Spleen (tissue), 11 donors: ENCODE data around the gene RAB29. TPM values are rescaled to one million over a fixed set of nuclear protein-coding genes. Genes with fewer than 3 reads are reported as not detected.
A peak's percentile ranks its signal among the peaks of the same experiment; 100 is the strongest.

Experiments
- DNase-seq: peaks from one replicate; pipeline ENCODE4 v3.0.0-alpha.2; 2020
- H3K27ac ChIP-seq, 8 donors: fragments of 200-600 bp; sonication (generic) in 7 of 8; 1 replicate in 4 of 8; 2 replicates in 4 of 8; pipeline versions ENCODE4 v1.5.0 to v1.8.0; 2016 to 2021; ENCODE audit warnings: inconsistent platforms in 4 of 8, mild to moderate bottlenecking in 4 of 8, moderate library complexity in 1 of 8
- H3K27me3 ChIP-seq, 7 donors: fragments of 200-600 bp; sonication (generic) in 6 of 7; replicated peaks in 1 of 7; 1 replicate in 4 of 7; 2 replicates in 3 of 7; pipeline versions ENCODE4 v1.5.0 to v1.8.0; 2016 to 2021; ENCODE audit warnings: inconsistent platforms in 3 of 7, mild to moderate bottlenecking in 1 of 7
- H3K36me3 ChIP-seq, 6 donors: fragments of 200-600 bp; sonication (generic) in 5 of 6; 1 replicate in 4 of 6; 2 replicates in 2 of 6; pipeline versions ENCODE4 v1.5.0 to v1.8.0; 2016 to 2021; ENCODE audit warnings: inconsistent platforms in 2 of 6
- H3K4me1 ChIP-seq, 6 donors: fragments of 200-600 bp; sonication (generic) in 5 of 6; 1 replicate in 3 of 6; 2 replicates in 3 of 6; pipeline versions ENCODE4 v1.5.0 to v1.8.0; 2016 to 2021; ENCODE audit warnings: inconsistent platforms in 3 of 6
- H3K4me3 ChIP-seq, 8 donors: fragments of 200-600 bp; sonication (generic) in 7 of 8; 1 replicate in 4 of 8; 2 replicates in 4 of 8; pipeline versions ENCODE4 v1.5.0 to v1.8.0; 2016 to 2021; ENCODE audit warnings: inconsistent platforms in 4 of 8, mild to moderate bottlenecking in 4 of 8, moderate library complexity in 2 of 8
- H3K9me3 ChIP-seq, 8 donors: fragments of 200-600 bp; sonication (generic) in 7 of 8; 1 replicate in 4 of 8; 2 replicates in 4 of 8; pipeline versions ENCODE4 v1.5.0 to v1.8.0; 2016 to 2021; ENCODE audit warnings: inconsistent platforms in 4 of 8
- CTCF ChIP-seq, 11 experiments: fragments of 200-600 bp in 7 of 11; fragments of 450-650 bp in 4 of 11; sonication (generic) in 4 of 11; IDR thresholded peaks in 8 of 11; conservative IDR thresholded peaks in 3 of 11; 1 replicate in 7 of 11; 2 replicates in 4 of 11; pipeline versions ENCODE4 v1.4.0 to v1.8.0; 2016 to 2021; ENCODE audit warnings: antibody characterized with exemption in 11 of 11, inconsistent platforms in 4 of 11, mild to moderate bottlenecking in 1 of 11
- POLR2A ChIP-seq, 3 donors: fragments of 450-650 bp; IDR thresholded peaks; one replicate each; pipeline ENCODE4 v1.5.1; 2017; ENCODE audit warnings: antibody characterized with exemption in 3 of 3, mild to moderate bottlenecking in 1 of 3
- POLR2AphosphoS5 ChIP-seq, 3 donors: sonication (generic); formaldehyde crosslinking; IDR thresholded peaks; one replicate each; pipeline ENCODE4 v1.5.1; 2017; ENCODE audit warnings: antibody characterized with exemption in 3 of 3
- WGBS, 5 donors: extraction: QIAGEN DNeasy Blood & Tissue Kit in 3 of 5; methylation state at CpG; one replicate each; pipeline versions ENCODE4 v1.1.5 to v1.1.7; 2013 to 2018; 5-methylcytosine and 5-hydroxymethylcytosine counted together
- intact Hi-C: fragments of 100-400 bp; cut with DNase I; formaldehyde crosslinking; loops from one replicate; pipeline ENCODE4 v1.15.0; 2023; ENCODE audit warnings: low total_unique reads
- polyA plus RNA-seq, 3 donors: library from polyadenylated mRNA; stranded (reverse); fragments of 200-250 nt; gene quantifications; one replicate each; pipeline ENCODE4 v1.2.1, GENCODE V29; 2013
- total RNA-seq, 7 donors: library from RNA; depleted of rRNA in 3 of 7; stranded (reverse); fragments of >200 nt in 3 of 7; fragmentation: NEBNext Ultra II Directional in 4 of 7; extraction: Animal tissue kit (Norgen Biotek cat#: 25700) in 4 of 7; gene quantifications; one replicate each; pipeline versions ENCODE4 v1.1.0 to v1.2.1, GENCODE V29; 2016 to 2021
- donor health status: healthy with polysubstance abuse.
- donor health status: DM: no; HTN: no; CAD: no; lungs with moderate emphysema.
- donor health status: DM: no; HTN: no; CAD: no.
- donor health status: Bipolar disorder and iron deficiency.
- donor health status: healthy.
- donor health status: DM: no; HTN: no; CAD: no.
- donor health status: DM: yes; HTN: yes; CAD: no.

The RAB29 gene
- total and polyA plus RNA-seq, 10 donors = 16.6 to 49.7 (median 38.5) TPM

GRCh38 chr1:205741681-205742080 is 33.6 kb downstream of the RAB29 start:
- H3K4me3 ChIP-seq = no peak overlapping the region
- no peaks in the 10 kb centered on the region for H3K9me3 ChIP-seq
- peaks cover 0 to 26% (median 0%) of the 10 kb centered on the region in 6 donors for H3K36me3 ChIP-seq
- peaks cover 7 to 88% (median 46%) of the 10 kb centered on the region in 6 donors for H3K4me1 ChIP-seq
- WGBS, 5 donors = 49 to 71% (median 55%) methylated on average over 1 of the region's 1 CpG
- no peak for DNase-seq
- TF ChIP-seq POLR2AphosphoS5 (IDR thresholded peaks at IDR 0.05) = no peak
- TF ChIP-seq CTCF (IDR thresholded peaks at IDR 0.05 in 8 of 11, conservative IDR thresholded peaks at IDR 0.05 in 3 of 11) = no peak
- no peak for TF ChIP-seq POLR2A (IDR thresholded peaks at IDR 0.05)
- peak overlapping the region in 1 of 8 donors; percentile 1 for H3K27ac ChIP-seq
- H3K27me3 ChIP-seq = no peaks in the 10 kb centered on the region
- intact Hi-C loops = no loop called here

DNA sequence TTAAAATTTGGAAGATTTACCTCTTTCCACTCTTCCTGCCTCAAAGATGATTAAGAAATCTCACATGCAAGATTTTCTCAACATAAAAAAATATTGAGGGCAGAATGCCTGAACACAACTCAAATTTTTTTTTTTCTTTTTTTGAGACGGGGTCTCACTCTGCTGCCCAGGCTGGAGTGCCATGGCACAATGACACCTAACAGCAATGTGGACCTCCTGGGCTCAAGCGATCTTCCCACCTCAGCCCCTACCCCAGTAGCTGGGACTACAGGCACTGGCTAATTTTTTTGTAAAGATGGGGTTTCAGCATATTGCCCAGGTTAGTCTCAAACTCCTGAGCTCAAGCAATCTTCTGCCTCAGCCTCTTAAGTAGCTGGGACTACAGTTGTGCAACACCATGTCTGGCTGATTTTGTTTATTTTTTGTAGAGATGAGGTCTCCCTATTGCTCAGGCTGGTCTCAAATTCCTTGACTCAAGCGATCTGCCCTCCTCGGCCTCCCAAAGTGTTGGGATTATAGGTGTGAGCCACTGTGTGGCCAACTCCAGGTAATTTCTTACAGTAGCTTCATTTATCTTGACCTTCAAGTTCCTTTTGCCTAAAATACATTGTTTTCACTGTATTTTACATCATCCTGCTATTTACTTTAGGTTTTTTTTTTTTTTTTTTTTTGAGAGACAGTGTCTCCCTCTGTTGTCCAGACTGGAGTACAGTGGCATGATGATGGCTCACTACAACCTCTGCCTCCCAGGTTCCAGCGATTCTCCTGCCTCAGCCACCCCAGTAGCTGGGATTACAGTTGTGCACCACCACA is 35.7 kb downstream of the RAB29 start:
- intact Hi-C loops = no loop called here
- Histone ChIP-seq H3K4me3 (no peak overlapping the region), H3K36me3 (peaks cover 0 to 47% (median 0%) of the 10 kb centered on the region in 6 donors), H3K27ac (no peak overlapping the region), H3K4me1 (peaks cover 4 to 87% (median 35%) of the 10 kb centered on the region in 6 donors), H3K27me3 (no peaks in the 10 kb centered on the region), H3K9me3 (no peaks in the 10 kb centered on the region)
- no peak for TF ChIP-seq CTCF (IDR thresholded peaks at IDR 0.05 in 8 of 11, conservative IDR thresholded peaks at IDR 0.05 in 3 of 11)
- 73 to 79% (median 75%) methylated on average over 5 of the region's 5 CpGs for WGBS, 5 donors
- DNase-seq = no peak

DNA sequence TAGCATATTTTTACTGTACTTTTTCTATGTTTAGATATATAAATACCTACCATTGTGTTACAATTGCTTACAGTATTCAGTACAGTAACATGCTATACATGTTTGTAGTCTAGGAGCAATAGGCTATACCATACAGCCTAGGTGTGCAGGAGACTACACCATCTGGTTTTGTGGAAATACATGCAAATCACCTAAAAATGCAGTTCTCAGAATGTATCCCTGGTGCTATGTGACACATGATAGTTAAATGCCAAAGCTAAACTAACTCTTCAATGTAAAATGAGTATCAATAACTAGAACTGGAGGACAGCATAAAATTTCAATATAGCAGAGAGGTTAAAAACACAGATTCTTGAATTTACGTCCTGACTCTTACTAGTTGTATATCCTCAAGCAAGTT is 40.1 kb downstream of the RAB29 start:
- DNase-seq = no peak
- Histone ChIP-seq H3K4me3 (no peak overlapping the region), H3K9me3 (no peaks in the 10 kb centered on the region), H3K27ac (no peak overlapping the region), H3K36me3 (peaks cover 0 to 57% (median 0%) of the 10 kb centered on the region in 6 donors), H3K4me1 (peaks cover 0 to 85% (median 18%) of the 10 kb centered on the region in 6 donors), H3K27me3 (no peaks in the 10 kb centered on the region)
- WGBS, 5 donors = 78 to 86% (median 84%) methylated on average over 1 of the region's 1 CpG
- intact Hi-C loops = no loop called here
- no peak for TF ChIP-seq CTCF (IDR thresholded peaks at IDR 0.05 in 8 of 11, conservative IDR thresholded peaks at IDR 0.05 in 3 of 11)
- no peak for TF ChIP-seq POLR2A (IDR thresholded peaks at IDR 0.05)
- no peak for TF ChIP-seq POLR2AphosphoS5 (IDR thresholded peaks at IDR 0.05)

DNA sequence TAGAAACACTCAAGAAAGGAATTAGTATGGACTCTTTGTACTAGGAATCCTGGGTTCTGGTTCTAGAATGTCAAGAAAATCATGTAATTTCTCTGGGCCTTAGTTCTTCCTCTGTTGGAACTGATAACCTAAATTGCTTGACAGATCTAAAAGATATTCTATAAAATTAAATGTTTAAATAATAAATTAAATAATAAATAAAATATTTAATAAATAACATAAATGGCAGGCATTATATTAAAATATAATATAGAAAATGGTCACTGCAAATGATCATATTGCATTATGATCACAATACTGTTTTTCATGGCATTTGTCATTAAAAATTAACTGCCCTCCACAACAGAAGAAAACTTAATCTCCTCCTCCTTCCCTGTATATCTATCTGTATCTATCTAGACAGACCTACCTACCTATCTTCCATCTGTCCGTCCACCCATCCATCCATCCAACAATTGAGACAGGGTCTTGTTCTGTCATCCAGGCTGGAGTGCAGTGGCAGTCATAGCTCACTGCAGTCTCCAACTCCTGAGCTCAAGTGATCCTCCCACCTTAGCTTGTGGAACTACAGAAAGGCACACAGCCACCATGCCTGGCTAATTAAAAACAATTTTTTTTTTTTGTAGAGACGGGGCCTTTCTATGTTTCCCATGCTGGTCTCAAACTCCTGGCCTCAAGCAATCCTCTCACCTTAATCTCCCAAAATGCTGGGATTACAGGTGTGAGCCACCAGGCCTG is 41.7 kb downstream of the RAB29 start:
- no peak overlapping the region for H3K27ac ChIP-seq

More for the DNA sequence above, 41.7 kb downstream of the RAB29 start:
- 86 to 98% (median 92%) methylated on average over 2 of the region's 2 CpGs for WGBS, 5 donors
- intact Hi-C loops = no loop called here
- H3K9me3 ChIP-seq = no peaks in the 10 kb centered on the region
- no peaks in the 10 kb centered on the region for H3K27me3 ChIP-seq
- peaks cover 0 to 61% (median 8%) of the 10 kb centered on the region in 6 donors for H3K36me3 ChIP-seq
- H3K4me1 ChIP-seq = peaks cover 0 to 79% (median 12%) of the 10 kb centered on the region in 6 donors
- no peak for TF ChIP-seq CTCF (IDR thresholded peaks at IDR 0.05 in 8 of 11, conservative IDR thresholded peaks at IDR 0.05 in 3 of 11)
- no peak for TF ChIP-seq POLR2A (IDR thresholded peaks at IDR 0.05)
- no peak for TF ChIP-seq POLR2AphosphoS5 (IDR thresholded peaks at IDR 0.05)
- no peak overlapping the region for H3K4me3 ChIP-seq
- DNase-seq = no peak
